Measurements from ENCODE around the gene NUP42.

DNA sequence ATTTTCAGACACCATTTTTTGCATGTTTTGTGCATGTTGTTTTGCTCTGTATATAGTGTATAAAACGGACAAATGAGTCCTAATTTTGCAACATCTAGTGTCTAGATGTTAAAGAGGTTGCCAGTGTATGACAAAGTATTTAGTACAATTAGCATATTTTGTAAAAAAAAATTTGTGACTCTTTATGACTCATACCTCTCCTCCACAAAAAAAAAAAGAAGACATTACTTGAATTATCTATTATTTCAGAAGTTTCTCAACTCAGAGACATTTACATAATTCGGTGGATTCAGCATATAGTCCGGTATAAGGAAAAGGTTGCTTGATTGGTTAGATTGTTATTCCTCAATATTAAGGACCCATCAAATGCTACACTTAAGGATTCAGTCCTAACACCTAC lies 26.0 kb downstream of the NUP42 start:
- TF ChIP-seq POLR2AphosphoS5 (IDR thresholded peaks at IDR 0.05; ENCODE audit: borderline replicate concordance, low read depth, low read length) (no peak), EZH2 (IDR thresholded peaks at IDR 0.05) (no peak)
